ENCODE data around the gene CAMSAP2. TPM values are rescaled to one million over a fixed set of nuclear protein-coding genes. Genes with fewer than 3 reads are reported as not detected.
A peak's percentile ranks its signal among the peaks of the same experiment; 100 is the strongest.

CAMSAP2 gene
- total RNA-seq, 1 experiment from 2014 or later: 40.3 TPM

GRCh38 chr1:200837931-200838571, 99.4 kb downstream of the CAMSAP2 start:
- Histone ChIP-seq H3K4me2 (no peak overlapping the region), H3K9me2 (ENCODE audit: insufficient read depth) (no peaks in the 10 kb centered on the region), H3K27me3 (ENCODE audit: insufficient read depth, low read depth) (no peaks in the 10 kb centered on the region), H3K36me3 (ENCODE audit: low read depth) (peaks cover 7% of the 10 kb centered on the region; the same call in 1 of the 2 replicates), H3K79me2 (ENCODE audit: low read depth) (no peaks in the 10 kb centered on the region), H3F3A (ENCODE audit: insufficient read depth, low read depth) (no peaks in the 10 kb centered on the region), H2AFZ (no peak overlapping the region), H3K9me3 (ENCODE audit: insufficient read depth, low read depth) (no peaks in the 10 kb centered on the region), H3K4me3 (no peak overlapping the region), H3K27ac (no peak overlapping the region), H4K20me1 (ENCODE audit: insufficient read depth) (no peaks in the 10 kb centered on the region; the same call in 1 of the 2 replicates), H3K4me1 (replicated peaks; ENCODE audit: insufficient read depth) (no peaks in the 10 kb centered on the region)
- CTCF ChIA-PET: interaction anchor here (0.6 kb wide), 1 partner anchor 216 kb away, joined by 4 read pairs; no protein-coding TSS in a partner anchor
- POLR2A ChIA-PET (ENCODE audit: unreplicated experiment): interaction anchor here (0.5 to 0.6 kb wide), 2 partner anchors 198 to 216 kb away, joined by 3 read pairs; no protein-coding TSS in a partner anchor
- intact Hi-C loops (cut with micrococcal nuclease; ENCODE audit: unreplicated experiment): no loop called here
- DNase-seq: no peak
- TF ChIP-seq CTCF (conservative IDR thresholded peaks at IDR 0.05) (peak; percentile 69), EZH2 (IDR thresholded peaks at IDR 0.05; ENCODE audit: low read depth) (no peak)
- BruUV-seq (replicated peaks): no TSS peak

GRCh38 chr1:200838676-200839445, 100.2 kb downstream of the CAMSAP2 start:
- Histone ChIP-seq H3K4me1 (replicated peaks; ENCODE audit: insufficient read depth) (no peaks in the 10 kb centered on the region), H4K20me1 (ENCODE audit: insufficient read depth) (no peaks in the 10 kb centered on the region; the same call in 1 of the 2 replicates), H2AFZ (no peak overlapping the region), H3F3A (ENCODE audit: insufficient read depth, low read depth) (no peaks in the 10 kb centered on the region), H3K79me2 (ENCODE audit: low read depth) (no peaks in the 10 kb centered on the region), H3K4me3 (no peak overlapping the region), H3K27me3 (ENCODE audit: insufficient read depth, low read depth) (no peaks in the 10 kb centered on the region), H3K9me2 (ENCODE audit: insufficient read depth) (no peaks in the 10 kb centered on the region), H3K4me2 (no peak overlapping the region), H3K9me3 (ENCODE audit: insufficient read depth, low read depth) (no peaks in the 10 kb centered on the region), H3K36me3 (ENCODE audit: low read depth) (peaks cover 7% of the 10 kb centered on the region; the same call in 1 of the 2 replicates), H3K27ac (no peak overlapping the region)
- ChIA-PET POLR2A (ENCODE audit: unreplicated experiment) (no interaction called here), CTCF (interaction anchor here (0.6 kb wide), 1 partner anchor 217 kb away, joined by 4 read pairs; no protein-coding TSS in a partner anchor)
- no peak for DNase-seq
- no TSS peak for BruUV-seq (replicated peaks)
- TF ChIP-seq EZH2 (IDR thresholded peaks at IDR 0.05; ENCODE audit: low read depth) (no peak), CTCF (conservative IDR thresholded peaks at IDR 0.05) (no peak)
- intact Hi-C loops (cut with micrococcal nuclease; ENCODE audit: unreplicated experiment): no loop called here

GRCh38 chr1:200845360-200845759, 106.7 kb downstream of the CAMSAP2 start:
- H3K79me2 ChIP-seq (ENCODE audit: low read depth): no peaks in the 10 kb centered on the region
- DNase-seq: no peak
- H3K9me3 ChIP-seq (ENCODE audit: insufficient read depth, low read depth): no peaks in the 10 kb centered on the region
- no peaks in the 10 kb centered on the region for H3F3A ChIP-seq (ENCODE audit: insufficient read depth, low read depth)
- H3K36me3 ChIP-seq (ENCODE audit: low read depth): peaks cover 22% of the 10 kb centered on the region
- ChIA-PET POLR2A (ENCODE audit: unreplicated experiment) (interaction anchor here (0.5 kb wide), 1 partner anchor 62 kb away, joined by 7 read pairs; no protein-coding TSS in a partner anchor), CTCF (no interaction called here)
- H4K20me1 ChIP-seq (ENCODE audit: insufficient read depth): no peaks in the 10 kb centered on the region
- H3K27me3 ChIP-seq (ENCODE audit: insufficient read depth, low read depth): no peaks in the 10 kb centered on the region
- no TSS peak for BruUV-seq (replicated peaks)
- no peak overlapping the region for H3K4me3 ChIP-seq
- H3K4me2 ChIP-seq: no peak overlapping the region
- TF ChIP-seq EZH2 (IDR thresholded peaks at IDR 0.05; ENCODE audit: low read depth): no peak
- no peak for TF ChIP-seq CTCF (conservative IDR thresholded peaks at IDR 0.05)
- intact Hi-C loops (cut with micrococcal nuclease; ENCODE audit: unreplicated experiment): no loop called here
- no peaks in the 10 kb centered on the region for H3K4me1 ChIP-seq (replicated peaks; ENCODE audit: insufficient read depth)
- H2AFZ ChIP-seq: no peak overlapping the region
- H3K27ac ChIP-seq: no peak overlapping the region
- 0 out of 2 replicates have a peak, but pooled peaks cover 3% of the 10 kb centered on the region for H3K9me2 ChIP-seq (ENCODE audit: insufficient read depth)
